GM12892 (cell line): ENCODE measurements around the gene SELENOH.

Source experiments
- POLR2A ChIP-seq: IDR thresholded peaks from 2 replicates; pipeline ENCODE4 v1.6.1; 2011; ENCODE audit warnings: low read depth, low read length, control low read depth
- POLR2AphosphoS5 ChIP-seq: IDR thresholded peaks from 2 replicates; pipeline ENCODE4 v1.6.1; 2011; ENCODE audit warnings: low read depth, low read length, control low read depth
- TAF1 ChIP-seq: IDR thresholded peaks from 2 replicates; pipeline ENCODE4 v1.6.1; 2011; ENCODE audit warnings: low read depth, mild to moderate bottlenecking, control low read depth, low read length, borderline replicate concordance

DNA sequence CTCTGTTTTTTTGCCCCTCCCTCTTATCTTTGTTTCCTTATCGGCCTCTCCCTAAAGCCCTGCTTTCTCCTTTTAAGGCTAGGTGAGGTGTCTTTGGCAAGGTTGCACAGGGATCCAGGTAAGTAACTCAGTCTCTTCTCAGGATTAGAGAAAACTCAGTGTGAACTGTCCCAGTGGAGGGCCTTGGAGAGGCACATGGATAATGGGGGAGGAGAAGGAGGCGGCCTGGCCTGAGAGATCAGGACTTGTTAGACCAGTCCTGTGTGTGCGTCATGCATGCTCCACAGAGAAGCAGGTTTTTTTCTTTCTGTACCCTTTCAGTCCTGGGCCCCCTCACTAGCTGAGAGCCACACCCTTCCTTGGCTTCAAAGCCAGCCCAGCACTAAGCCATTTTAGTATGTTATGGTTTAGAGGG is 40.2 kb downstream of the SELENOH start:
- TF ChIP-seq POLR2AphosphoS5: no peak
- no peak for TF ChIP-seq POLR2A
- TF ChIP-seq TAF1: no peak
